GM21381 (cell line): ENCODE data around the gene STIP1.
"Not testable (repeated sequence)": the region's sequence is repeated elsewhere in the genome, so short reads cannot be mapped to it uniquely, and the experiment has no call there.

Source experiments
- ATAC-seq: cut with Tn5 transposase; IDR thresholded peaks from one replicate; pipeline ENCODE4 v1.9.1; 2021; ENCODE audit warnings: mild to moderate bottlenecking, moderate library complexity; ENCODE audit not compliant: unreplicated experiment

STIP1 gene

DNA sequence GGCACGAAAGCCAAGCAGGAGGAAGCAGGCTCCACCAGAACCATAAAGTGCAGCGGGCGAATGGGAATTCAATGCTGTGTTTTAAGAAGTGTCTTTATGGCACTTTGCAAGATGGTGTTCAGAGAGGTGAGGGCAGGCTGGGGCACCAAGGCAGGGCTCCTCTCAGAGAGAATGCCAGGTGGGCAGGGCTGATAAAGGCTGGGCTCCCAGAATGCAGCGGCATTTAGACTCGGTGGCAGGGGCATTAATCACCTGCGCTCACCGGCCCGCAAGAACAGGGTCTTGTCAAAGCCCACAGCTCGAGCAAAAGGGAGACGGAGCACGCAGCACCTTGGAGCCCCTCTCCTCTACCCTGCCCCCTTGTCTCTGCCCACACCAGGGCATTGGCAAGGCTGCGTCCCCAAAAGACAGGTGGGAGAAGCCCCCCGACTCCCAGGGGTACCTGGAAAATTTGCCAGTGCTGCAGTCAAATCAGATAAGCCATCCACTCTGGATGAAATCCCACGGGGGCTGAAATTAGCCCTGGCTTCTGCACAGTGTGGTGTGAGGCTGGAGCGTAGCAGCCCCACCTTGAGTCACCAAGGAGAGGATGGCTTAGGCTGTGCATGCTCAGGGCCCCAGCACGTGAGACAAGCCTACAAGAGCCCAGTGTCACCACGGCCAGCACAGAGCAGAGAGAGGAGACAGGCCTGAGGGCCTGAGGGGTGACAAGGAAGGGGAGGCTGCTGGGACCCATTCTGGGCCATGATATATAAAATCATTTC, 28.2 kb upstream of the STIP1 start:
- ATAC-seq, result no peak

- ATAC-seq, result no peak
Measured at GRCh38 chr11:64161037-64161436, 24.9 kb upstream of the STIP1 start.

- ATAC-seq, result not testable (repeated sequence)
Measured at GRCh38 chr11:64162769-64163168, 23.2 kb upstream of the STIP1 start.

GRCh38 chr11:64163951-64164350, 22.0 kb upstream of the STIP1 start:
- ATAC-seq, result no peak

DNA sequence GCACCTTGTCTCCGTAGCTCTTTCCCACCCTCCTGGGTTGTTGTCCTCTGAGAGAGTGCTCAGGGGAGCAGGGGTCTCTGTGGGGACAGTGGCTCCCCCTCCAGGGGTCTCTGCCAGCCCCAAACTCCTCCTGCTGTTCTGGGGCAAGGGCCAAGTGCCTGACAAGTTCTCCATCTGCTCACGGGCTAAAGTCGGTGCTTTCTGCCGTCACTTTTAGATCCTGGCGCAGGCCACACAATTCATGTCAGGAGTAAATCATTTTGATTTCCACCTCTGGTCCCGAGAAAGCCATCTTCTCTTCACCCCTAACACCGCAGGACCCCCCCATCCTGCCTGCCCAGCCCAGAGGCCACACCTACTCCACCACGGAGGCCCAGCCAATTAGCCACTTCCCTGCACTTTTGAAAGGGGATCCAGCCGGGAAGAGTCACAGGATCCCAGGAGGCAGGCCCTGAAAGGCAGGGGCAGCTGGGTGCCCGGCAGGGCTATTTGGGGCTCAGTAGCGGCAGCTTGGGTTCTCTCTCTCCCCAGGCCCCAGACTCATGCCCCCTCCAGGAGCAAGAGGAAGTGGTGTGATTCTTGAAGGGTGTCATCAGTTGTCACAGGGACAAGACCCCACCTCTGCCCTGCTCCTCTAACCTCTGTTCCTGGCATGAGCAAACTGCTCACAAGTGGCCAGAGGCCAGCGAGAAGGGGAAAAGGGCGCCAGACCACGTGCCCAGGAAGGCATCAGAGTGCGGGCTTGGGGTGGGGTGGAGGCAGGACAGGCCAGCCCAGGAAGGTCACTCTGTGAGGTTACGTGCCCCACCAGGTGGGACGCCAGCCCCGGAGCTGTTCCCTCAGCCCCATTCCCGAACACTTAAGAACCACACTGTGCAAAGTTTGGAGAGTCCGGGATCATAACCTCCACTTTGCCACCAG, 21.3 kb upstream of the STIP1 start:
- ATAC-seq, result no peak

DNA sequence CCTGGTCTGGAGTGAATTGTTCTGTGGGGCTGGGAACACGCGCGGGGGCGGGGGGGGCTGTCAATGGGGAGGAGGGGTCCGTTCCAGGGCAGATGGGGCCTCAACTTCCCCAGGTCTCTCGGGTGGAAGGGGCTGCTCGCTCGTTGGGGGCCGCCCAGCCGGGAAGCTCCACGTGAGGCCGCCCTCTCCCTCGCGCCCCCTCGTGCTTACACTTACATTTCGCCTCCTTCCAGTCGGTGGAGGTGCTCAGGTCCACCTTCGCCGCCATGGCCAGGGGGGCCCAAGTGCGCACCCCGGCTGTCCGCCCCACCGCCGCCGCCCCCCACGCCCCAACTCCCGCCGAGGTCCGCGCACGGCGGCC, 20.5 kb upstream of the STIP1 start:
- peak; percentile 13 for ATAC-seq

GRCh38 chr11:64165842-64166635, 19.9 kb upstream of the STIP1 start, which contains the start of gene MACROD1:
Gene MACROD1 (minus strand): TSS chr11:64166113. CDS start chr11:64165994, 119 bp downstream.
- peak; percentile 85 for ATAC-seq

- no peak for ATAC-seq
Measured at GRCh38 chr11:64170419-64170818, 15.6 kb upstream of the STIP1 start.

GRCh38 chr11:64173616-64174355, 12.2 kb upstream of the STIP1 start:
- ATAC-seq, result no peak

GRCh38 chr11:64176751-64177150, 9.2 kb upstream of the STIP1 start:
- ATAC-seq, result no peak

- ATAC-seq, result no peak
Measured at GRCh38 chr11:64178203-64178602, 7.8 kb upstream of the STIP1 start.

DNA sequence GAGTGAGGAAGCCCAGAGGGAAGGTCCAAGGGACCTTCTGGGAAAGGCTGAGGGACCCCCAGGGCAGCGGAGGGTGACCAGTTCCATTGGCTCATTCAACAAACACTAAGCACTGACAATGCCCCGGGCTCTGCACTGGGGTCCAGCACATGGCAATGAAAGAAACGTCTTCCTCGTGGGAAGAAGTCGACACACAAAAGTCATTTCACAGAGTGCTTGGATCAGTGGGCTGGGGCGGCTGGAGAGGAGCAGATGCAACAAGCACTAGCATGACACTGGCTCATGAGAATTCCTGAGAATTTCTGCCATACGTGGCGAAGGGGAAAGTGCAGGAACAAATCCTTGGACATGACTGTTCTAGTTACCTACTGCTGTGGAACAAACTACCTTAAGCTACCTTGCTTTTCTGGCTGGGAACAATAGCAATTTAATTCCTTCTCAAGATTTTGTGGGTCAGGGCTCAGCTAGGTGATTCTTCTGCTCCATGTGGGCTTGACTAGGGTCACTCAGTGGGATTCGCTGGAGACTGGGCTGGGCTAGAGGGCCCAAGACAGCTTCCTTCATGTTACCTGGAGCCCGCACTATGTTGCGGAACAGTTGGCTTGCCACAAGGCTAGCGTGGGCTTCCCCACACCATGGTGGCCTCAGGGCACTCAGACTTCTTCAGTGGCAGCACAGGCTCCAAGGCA, 6.9 kb upstream of the STIP1 start:
- ATAC-seq, result no peak

DNA sequence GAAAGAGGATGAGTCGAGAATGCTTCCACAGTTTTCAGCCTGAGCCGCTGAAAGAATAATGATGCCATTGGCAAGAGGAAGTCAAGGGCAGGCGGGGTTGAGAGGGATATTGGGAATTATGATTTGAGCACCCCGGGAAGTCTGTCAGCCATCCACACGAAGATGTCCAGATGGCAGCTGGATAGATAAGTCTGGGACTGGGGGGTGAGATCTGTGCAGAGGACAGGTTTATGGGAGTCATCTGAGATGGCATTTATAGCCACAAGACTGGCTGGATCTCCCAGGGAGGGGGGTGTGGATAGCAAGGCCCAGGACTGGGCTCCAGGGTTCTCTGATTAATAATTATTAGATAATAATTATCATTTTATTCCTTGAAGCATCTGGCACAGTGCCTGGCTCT, 5.1 kb upstream of the STIP1 start:
- no peak for ATAC-seq

DNA sequence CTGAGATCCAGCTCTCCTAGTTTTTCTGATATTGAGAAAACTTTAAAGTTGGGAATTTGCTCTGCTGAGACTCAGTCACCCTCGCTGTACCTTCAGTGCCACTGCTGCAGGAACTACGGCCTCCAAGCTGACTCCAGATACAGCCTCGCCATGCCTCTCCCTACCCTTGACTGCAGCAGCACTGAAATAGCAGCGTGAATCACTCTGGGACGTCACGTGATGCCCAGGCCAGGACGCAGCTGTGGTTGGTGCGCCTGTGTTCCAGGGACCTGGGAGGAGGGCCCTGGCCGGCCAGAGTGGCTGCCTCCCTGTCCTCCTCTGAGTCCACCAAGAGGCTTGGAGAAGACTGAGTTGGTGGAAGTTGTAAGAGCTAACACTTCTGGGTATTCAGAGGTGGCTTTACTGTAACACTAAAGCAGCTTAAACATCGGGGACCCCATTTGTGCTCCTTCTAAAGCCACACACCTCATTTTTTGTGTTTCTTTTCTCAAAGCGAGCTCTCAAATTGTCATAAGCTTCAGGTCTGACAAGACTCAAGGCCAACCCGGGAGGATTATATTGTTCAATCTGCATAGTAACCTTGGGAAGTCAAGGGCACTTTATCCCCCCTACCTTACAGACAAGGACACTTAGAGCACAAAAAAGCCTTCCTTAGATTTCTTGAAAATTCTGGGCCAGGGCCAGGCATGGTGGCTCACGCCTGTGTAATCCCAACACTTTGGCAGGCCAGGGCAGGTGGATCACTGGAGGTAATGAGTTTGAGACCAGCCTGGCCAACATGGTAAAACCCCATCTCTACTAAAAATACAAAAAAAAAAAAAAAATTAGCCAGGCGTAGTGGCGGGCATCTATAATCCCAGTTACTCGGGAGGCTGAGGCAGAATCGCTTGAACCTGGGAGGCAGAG, 4.2 kb upstream of the STIP1 start:
- ATAC-seq, result no peak

DNA sequence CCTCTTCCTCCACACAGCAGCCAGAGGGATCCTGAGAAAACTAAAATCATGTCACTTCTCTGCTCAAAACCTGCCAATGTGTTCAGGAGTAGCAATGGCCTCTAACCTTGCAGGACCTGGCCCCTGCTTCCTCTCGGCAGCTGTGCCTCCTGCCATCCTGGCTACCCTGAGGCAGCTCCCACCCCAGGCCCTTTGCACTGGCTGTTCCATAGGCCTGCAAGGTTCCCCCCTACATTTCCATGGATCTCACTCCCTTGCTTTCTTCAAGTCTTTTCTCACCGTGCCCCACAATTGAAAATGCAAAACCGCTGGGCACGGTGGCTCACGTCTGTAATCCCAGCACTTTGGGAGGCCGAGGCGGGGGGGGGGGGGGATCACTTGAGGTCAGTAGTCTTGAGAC, 2.1 kb upstream of the STIP1 start:
- no peak for ATAC-seq

GRCh38 chr11:64185175-64185692, 737 bp upstream of the STIP1 start:
- peak; percentile 21 for ATAC-seq

- ATAC-seq, result no peak
Measured at GRCh38 chr11:64186492-64187165, 658 bp downstream of the STIP1 start.

GRCh38 chr11:64192434-64192833, 6.5 kb downstream of the STIP1 start:
- no peak for ATAC-seq
